IMR-90 (cell line): ENCODE measurements around the gene COL17A1. TPM values are rescaled to one million over a fixed set of nuclear protein-coding genes. Genes with fewer than 3 reads are reported as not detected.

Experiments
- ATAC-seq: fragments of 200-7000 bp; cut with Tn5 transposase; 2 replicates; pipeline ENCODE4 v1.9.1; 2020; ENCODE audit warnings: low read depth, mild to moderate bottlenecking, moderate library complexity
- BruUV-seq: library from RNA; stranded (reverse); fragments of 400-500 nt; replicated peaks from 2 replicates; lab custom pipeline; 2021; lab: Mats Ljungman, UMichigan
- CTCF ChIA-PET: fragments of 300-600 bp; formaldehyde crosslinking; extraction: SDS; loops from one replicate; lab custom pipeline; 2021; ENCODE audit warnings: antibody characterized with exemption; lab: Yijun Ruan, JAX
- POLR2A ChIA-PET: fragments of 300-600 bp; sonication (Branson Sonifier 250); formaldehyde crosslinking; loops from one replicate; lab custom pipeline; 2022; ENCODE audit warnings: antibody characterized with exemption; ENCODE audit not compliant: unreplicated experiment; lab: Charles Lee
- DNase-seq: peaks from one replicate; pipeline ENCODE4 v3.0.0; 2013
- H2AFZ ChIP-seq: replicated peaks from 2 replicates; pipeline ENCODE3; 2013; ENCODE audit warnings: low read length, mild to moderate bottlenecking; ENCODE audit not compliant: poor library complexity
- H2AK5ac ChIP-seq: 2 replicates; pipeline ENCODE4 v1.6.1; 2013; ENCODE audit warnings: low read depth, low read length, inconsistent platforms
- H2AK9ac ChIP-seq: replicated peaks from 2 replicates; pipeline ENCODE3; 2013; ENCODE audit warnings: mild to moderate bottlenecking, low read depth, low read length, moderate library complexity; ENCODE audit not compliant: poor library complexity
- H2BK120ac ChIP-seq: 2 replicates; pipeline ENCODE4 v1.6.1; 2013; ENCODE audit warnings: low read depth, low read length, inconsistent platforms
- H2BK15ac ChIP-seq: 3 replicates; pipeline ENCODE4 v1.6.1; 2013; ENCODE audit warnings: low read depth, low read length, inconsistent platforms
- H2BK20ac ChIP-seq: 2 replicates; pipeline ENCODE4 v1.6.1; 2013; ENCODE audit warnings: low read depth, mild to moderate bottlenecking, inconsistent platforms, low read length, moderate library complexity
- H2BK5ac ChIP-seq: 2 replicates; pipeline ENCODE4 v1.6.1; 2013; ENCODE audit warnings: mild to moderate bottlenecking, low read depth, low read length, inconsistent platforms; ENCODE audit not compliant: poor library complexity, severe bottlenecking
- H3K14ac ChIP-seq: replicated peaks from 2 replicates; pipeline ENCODE4 v1.6.1; 2013; ENCODE audit warnings: low read depth, low read length, inconsistent platforms
- H3K18ac ChIP-seq: 2 replicates; pipeline ENCODE4 v1.6.1; 2013; ENCODE audit warnings: low read depth, low read length, control low read depth
- H3K23ac ChIP-seq: 2 replicates; pipeline ENCODE4 v1.6.1; 2013; ENCODE audit warnings: low read depth, low read length, inconsistent platforms
- H3K27ac ChIP-seq: 2 replicates; pipeline ENCODE4 v1.5.1; 2013; ENCODE audit warnings: mild to moderate bottlenecking, control low read depth, low read length; ENCODE audit not compliant: insufficient read depth
- H3K27me3 ChIP-seq: 2 replicates; pipeline ENCODE4 v1.6.1; 2013; ENCODE audit warnings: low read length; ENCODE audit not compliant: control insufficient read depth, insufficient read depth
- H3K36me3 ChIP-seq: 2 replicates; pipeline ENCODE4 v1.6.1; 2013; ENCODE audit warnings: low read length, mixed read lengths; ENCODE audit not compliant: control insufficient read depth, insufficient read depth
- H3K4ac ChIP-seq: 2 replicates; pipeline ENCODE4 v1.6.1; 2013; ENCODE audit warnings: low read depth, low read length, inconsistent platforms
- H3K4me1 ChIP-seq: 2 replicates; pipeline ENCODE4 v1.6.1; 2013; ENCODE audit warnings: low read length, mixed read lengths; ENCODE audit not compliant: control insufficient read depth, insufficient read depth
- H3K4me2 ChIP-seq: 2 replicates; pipeline ENCODE4 v1.6.1; 2013; ENCODE audit warnings: low read depth, mild to moderate bottlenecking, control low read depth, low read length, moderate library complexity
- H3K4me3 ChIP-seq: 2 replicates; pipeline ENCODE4 v1.5.1; 2013; ENCODE audit warnings: low read depth, mild to moderate bottlenecking, control low read depth, low read length, moderate library complexity; ENCODE audit not compliant: insufficient read depth
- H3K56ac ChIP-seq: 2 replicates; pipeline ENCODE4 v1.6.1; 2013; ENCODE audit warnings: low read length, inconsistent platforms; ENCODE audit not compliant: insufficient read depth; ENCODE audit errors: extremely low read depth
- H3K79me1 ChIP-seq, 2 experiments: 2 replicates each; pipeline ENCODE4 v1.6.1; 2013; ENCODE audit warnings: low read length in 2 of 2, inconsistent platforms in 1 of 2, low read depth in 1 of 2
- H3K9ac ChIP-seq: 2 replicates; pipeline ENCODE4 v1.6.1; 2013; ENCODE audit warnings: low read depth, low read length, control low read depth
- H3K9me1 ChIP-seq: 2 replicates; pipeline ENCODE4 v1.6.1; 2013; ENCODE audit warnings: low read length, inconsistent platforms; ENCODE audit not compliant: insufficient read depth
- H3K9me3 ChIP-seq: 2 replicates; pipeline ENCODE4 v1.6.1; 2013; ENCODE audit warnings: low read length; ENCODE audit not compliant: control insufficient read depth, insufficient read depth
- H4K20me1 ChIP-seq: 2 replicates; pipeline ENCODE4 v1.6.1; 2013; ENCODE audit warnings: low read length, inconsistent platforms; ENCODE audit not compliant: insufficient read depth
- H4K5ac ChIP-seq: 2 replicates; pipeline ENCODE4 v1.6.1; 2013; ENCODE audit warnings: mild to moderate bottlenecking, low read depth, low read length, control low read depth
- H4K8ac ChIP-seq, 2 experiments: 2 replicates each; pipeline ENCODE4 v1.6.1; 2013; ENCODE audit warnings: low read depth in 2 of 2, low read length in 2 of 2, control low read depth in 1 of 2, inconsistent platforms in 1 of 2
- H4K91ac ChIP-seq: 2 replicates; pipeline ENCODE4 v1.6.1; 2013; ENCODE audit warnings: low read depth, low read length, inconsistent platforms; ENCODE audit not compliant: insufficient read depth
- MAFK ChIP-seq: IDR thresholded peaks from 2 replicates; pipeline ENCODE4 v1.6.1; 2012; ENCODE audit warnings: low read depth, low read length, improper control_type of control experiment
- NFE2L2 ChIP-seq: fragments of 150-350 bp; IDR thresholded peaks from 2 replicates; pipeline ENCODE4 v1.6.1; 2016; ENCODE audit warnings: low read depth, mild to moderate bottlenecking, low read length
- SMC3 ChIP-seq: fragments of 150-350 bp; IDR thresholded peaks from 2 replicates; pipeline ENCODE4 v1.6.1; 2016; ENCODE audit warnings: low read depth, mild to moderate bottlenecking, antibody characterized with exemption, low read length, moderate library complexity
- WGBS, 2 experiments: methylation state at CpG; one replicate each; pipeline versions ENCODE4 v1.1.5 to v1.1.7; 2013; ENCODE audit warnings: missing lambda C conversion rate in 2 of 2; ENCODE audit not compliant: insufficient read length in 1 of 2; ENCODE audit errors: extremely low coverage in 2 of 2; 5-methylcytosine and 5-hydroxymethylcytosine counted together
- dilution Hi-C: fragments of 300-500 bp; cut with HindIII; formaldehyde crosslinking; loops from one replicate; pipeline ENCODE4 v1.14.3; 2018; ENCODE audit warnings: low sequenced_read_pairs; ENCODE audit not compliant: unreplicated experiment
- in situ Hi-C: fragments of 300-500 bp; cut with MboI; formaldehyde crosslinking; loops from 3 replicates; pipeline ENCODE4 v1.14.3; 2019; ENCODE audit warnings: low sequenced_read_pairs, inconsistent platforms, mixed read lengths
- intact Hi-C: fragments of 100-400 bp; cut with micrococcal nuclease; formaldehyde crosslinking; loops from 2 replicates; pipeline ENCODE4 v1.10.0; 2022
- polyA plus RNA-seq, 3 experiments: library from polyadenylated mRNA; depleted of rRNA; stranded (reverse); fragments of >200 nt; gene quantifications; 2 replicates each; pipeline ENCODE4 v1.2.3, GENCODE V29; 2012; ENCODE audit warnings: low replicate concordance in 1 of 3
- total RNA-seq: library from RNA; depleted of rRNA; stranded (reverse); fragments of >200 nt; gene quantifications from 2 replicates; pipeline ENCODE4 v1.2.3, GENCODE V29; 2012

The COL17A1 gene
- total and polyA plus RNA-seq, 2 of the 4 experiments (the other 2 are of a cell fraction): 0.14 to 0.18 TPM

DNA sequence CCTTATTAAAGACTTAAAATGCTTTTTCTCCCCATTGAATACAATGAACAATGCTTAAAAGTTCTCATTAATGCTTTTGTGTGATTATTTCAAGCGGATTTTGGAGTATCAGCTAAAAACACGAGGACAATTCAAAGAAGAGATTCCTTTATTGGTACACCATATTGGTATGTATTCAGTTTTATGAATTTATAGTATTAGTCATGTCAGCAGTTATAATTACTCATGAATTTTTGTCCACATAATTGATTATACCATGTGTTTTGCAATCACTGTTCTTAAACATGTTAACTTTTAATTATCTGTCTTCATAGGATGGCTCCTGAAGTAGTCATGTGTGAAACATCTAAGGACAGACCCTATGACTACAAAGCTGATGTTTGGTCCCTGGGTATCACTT, 86.9 kb downstream of the COL17A1 start:
- TF ChIP-seq MAFK (peak; percentile 78), SMC3 (no peak), NFE2L2 (no peak)
- no peaks in the 10 kb centered on the region for H3K27me3 ChIP-seq
- peaks cover 12 to 13% of the 10 kb centered on the region in 2 experiments; a peak in 3 of 4 replicates for H3K79me1 ChIP-seq
- WGBS, 2 experiments: no CpG with 5 or more reads among the region's 2 CpGs
- H4K5ac ChIP-seq: no peak overlapping the region
- ATAC-seq: no peak
- H2AK9ac ChIP-seq: no peak overlapping the region
- H3K4ac ChIP-seq: no peak overlapping the region
- no peak overlapping the region for H3K14ac ChIP-seq
- no peaks in the 10 kb centered on the region for H4K20me1 ChIP-seq
- H3K4me3 ChIP-seq: no peak overlapping the region
- ChIA-PET CTCF (interaction anchor here (0.6 kb wide), 1 partner anchor 16 kb away, joined by 3 read pairs; no protein-coding TSS in a partner anchor), POLR2A (no interaction called here)
- no peak overlapping the region for H2BK120ac ChIP-seq
- H3K36me3 ChIP-seq: peaks cover 11% of the 10 kb centered on the region
- H2AK5ac ChIP-seq: no peak overlapping the region
- H3K56ac ChIP-seq: no peak overlapping the region
- H2BK20ac ChIP-seq: no peak overlapping the region
- H3K27ac ChIP-seq: no peak overlapping the region
- H4K8ac ChIP-seq: no peak overlapping the region
- H4K91ac ChIP-seq: no peak overlapping the region
- H3K4me1 ChIP-seq: no peaks in the 10 kb centered on the region
- BruUV-seq: no TSS peak
- intact Hi-C loops (no loop called here), in situ Hi-C loops (no loop called here), dilution Hi-C loops (no loop called here)
- no peak overlapping the region for H2BK15ac ChIP-seq
- no peak overlapping the region for H2BK5ac ChIP-seq
- H3K9me3 ChIP-seq: no peaks in the 10 kb centered on the region
- DNase-seq: no peak
- H3K9me1 ChIP-seq: no peaks in the 10 kb centered on the region
- no peak overlapping the region for H2AFZ ChIP-seq
- no peak overlapping the region for H3K23ac ChIP-seq
- no peak overlapping the region for H3K18ac ChIP-seq
- H3K9ac ChIP-seq: no peak overlapping the region
- H3K4me2 ChIP-seq: no peak overlapping the region
